ENCODE results near the gene PTPRN2. TPM values are rescaled to one million over a fixed set of nuclear protein-coding genes. Genes with fewer than 3 reads are reported as not detected.

The PTPRN2 gene
- total RNA-seq, 1 experiment from 2014 or later, result 0.11 TPM

DNA sequence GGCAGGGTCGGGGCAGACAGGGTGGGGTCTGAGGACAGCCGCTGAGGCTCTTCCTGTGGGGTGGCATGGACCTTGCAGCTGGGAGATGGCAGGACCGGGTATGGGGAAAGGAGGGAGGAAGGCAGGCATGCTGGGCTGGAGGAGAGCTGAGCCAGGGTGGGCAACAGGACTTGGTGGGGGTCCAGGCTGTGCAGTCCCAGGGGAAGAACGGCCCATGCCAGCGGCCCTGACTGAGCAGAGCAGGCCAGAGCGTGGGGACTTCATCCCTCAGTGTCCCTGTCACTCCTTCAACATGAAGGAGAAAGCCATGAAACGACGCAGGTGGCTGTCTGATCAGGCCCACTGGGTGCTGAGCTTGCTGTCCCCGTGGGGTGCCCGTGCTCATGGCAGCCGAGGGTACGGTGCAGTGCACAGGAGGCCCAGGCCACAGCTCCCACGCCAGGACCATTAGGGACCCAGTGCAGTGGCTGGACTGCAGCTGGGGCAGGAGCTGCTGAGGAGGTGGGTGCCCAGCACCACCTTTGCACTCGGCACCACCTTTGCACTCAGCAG lies 519.6 kb downstream of the PTPRN2 start:
- CTCF ChIA-PET, result no interaction called here
- intact Hi-C loops (cut with micrococcal nuclease; ENCODE audit: unreplicated experiment), result no loop called here
- H3K9me3 ChIP-seq (ENCODE audit: low read depth, low read length, poor library complexity, severe bottlenecking), result peaks cover 9% of the 10 kb centered on the region

GRCh38 chr7:158067219-158067930 lies 520.2 kb downstream of the PTPRN2 start:
- Histone ChIP-seq H3K4me1 (ENCODE audit: insufficient read depth, low read length, poor library complexity, severe bottlenecking) (no peaks in the 10 kb centered on the region), H3K9me3 (ENCODE audit: low read depth, low read length, poor library complexity, severe bottlenecking) (peaks cover 9% of the 10 kb centered on the region), H3K36me3 (ENCODE audit: insufficient read depth, low read length, poor library complexity, severe bottlenecking) (no peaks in the 10 kb centered on the region), H3K27ac (ENCODE audit: low read depth, low read length, poor library complexity, severe bottlenecking) (no peak overlapping the region), H3K4me3 (ENCODE audit: low read depth, low read length, poor library complexity, severe bottlenecking) (no peak overlapping the region), H3K27me3 (replicated peaks; ENCODE audit: insufficient read depth, low read depth, low read length, poor library complexity) (no peaks in the 10 kb centered on the region)
- intact Hi-C loops (cut with micrococcal nuclease; ENCODE audit: unreplicated experiment), result no loop called here
- POLR2A ChIA-PET (ENCODE audit: low non-redundant PET), result no interaction called here
- DNase-seq (ENCODE audit: low spot score), result no peak
- no peak for TF ChIP-seq EZH2 (IDR thresholded peaks at IDR 0.05; ENCODE audit: borderline replicate concordance, low read depth, low read length, poor library complexity, severe bottlenecking)
- TF ChIP-seq, protein P1, sequence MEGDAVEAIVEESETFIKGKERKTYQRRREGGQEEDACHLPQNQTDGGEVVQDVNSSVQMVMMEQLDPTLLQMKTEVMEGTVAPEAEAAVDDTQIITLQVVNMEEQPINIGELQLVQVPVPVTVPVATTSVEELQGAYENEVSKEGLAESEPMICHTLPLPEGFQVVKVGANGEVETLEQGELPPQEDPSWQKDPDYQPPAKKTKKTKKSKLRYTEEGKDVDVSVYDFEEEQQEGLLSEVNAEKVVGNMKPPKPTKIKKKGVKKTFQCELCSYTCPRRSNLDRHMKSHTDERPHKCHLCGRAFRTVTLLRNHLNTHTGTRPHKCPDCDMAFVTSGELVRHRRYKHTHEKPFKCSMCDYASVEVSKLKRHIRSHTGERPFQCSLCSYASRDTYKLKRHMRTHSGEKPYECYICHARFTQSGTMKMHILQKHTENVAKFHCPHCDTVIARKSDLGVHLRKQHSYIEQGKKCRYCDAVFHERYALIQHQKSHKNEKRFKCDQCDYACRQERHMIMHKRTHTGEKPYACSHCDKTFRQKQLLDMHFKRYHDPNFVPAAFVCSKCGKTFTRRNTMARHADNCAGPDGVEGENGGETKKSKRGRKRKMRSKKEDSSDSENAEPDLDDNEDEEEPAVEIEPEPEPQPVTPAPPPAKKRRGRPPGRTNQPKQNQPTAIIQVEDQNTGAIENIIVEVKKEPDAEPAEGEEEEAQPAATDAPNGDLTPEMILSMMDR (conservative IDR thresholded peaks at IDR 0.05; ENCODE audit: low read depth, low read length), result no peak
- no TSS peak for BruUV-seq (replicated peaks)
- CTCF ChIA-PET, result no interaction called here

More for the DNA sequence above, 519.6 kb downstream of the PTPRN2 start:
- no TSS peak for BruUV-seq (replicated peaks)
- Histone ChIP-seq H3K4me1 (ENCODE audit: insufficient read depth, low read length, poor library complexity, severe bottlenecking) (no peaks in the 10 kb centered on the region), H3K4me3 (ENCODE audit: low read depth, low read length, poor library complexity, severe bottlenecking) (no peak overlapping the region), H3K27me3 (replicated peaks; ENCODE audit: insufficient read depth, low read depth, low read length, poor library complexity) (no peaks in the 10 kb centered on the region), H3K27ac (ENCODE audit: low read depth, low read length, poor library complexity, severe bottlenecking) (no peak overlapping the region), H3K36me3 (ENCODE audit: insufficient read depth, low read length, poor library complexity, severe bottlenecking) (no peaks in the 10 kb centered on the region)
- POLR2A ChIA-PET (ENCODE audit: low non-redundant PET), result no interaction called here
- no peak for DNase-seq (ENCODE audit: low spot score)
- TF ChIP-seq, protein P1 (conservative IDR thresholded peaks at IDR 0.05; ENCODE audit: low read depth, low read length), result no peak
- TF ChIP-seq EZH2 (IDR thresholded peaks at IDR 0.05; ENCODE audit: borderline replicate concordance, low read depth, low read length, poor library complexity, severe bottlenecking), result no peak

DNA sequence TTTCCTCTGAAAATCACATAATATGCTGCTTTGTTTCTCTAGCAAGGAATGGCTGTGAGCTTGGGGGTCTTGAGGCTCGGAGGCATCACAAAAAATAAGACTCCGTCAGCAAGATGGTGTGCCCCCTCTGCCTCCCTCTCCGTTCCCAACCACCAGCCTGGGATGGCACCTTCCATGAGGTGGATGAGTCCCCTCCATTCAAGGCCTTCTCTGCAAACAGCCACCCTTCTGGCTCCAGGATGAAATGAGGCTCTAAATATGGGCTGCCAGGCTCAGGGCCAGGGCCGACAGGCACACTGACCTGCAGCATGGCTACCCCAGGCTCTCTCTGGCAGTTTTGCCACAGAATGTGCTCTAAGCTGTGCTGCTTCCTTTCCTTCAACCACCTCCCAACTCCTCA lies 521.5 kb downstream of the PTPRN2 start:
- Histone ChIP-seq H3K36me3 (ENCODE audit: insufficient read depth, low read length, poor library complexity, severe bottlenecking) (no peaks in the 10 kb centered on the region), H3K4me1 (ENCODE audit: insufficient read depth, low read length, poor library complexity, severe bottlenecking) (no peaks in the 10 kb centered on the region), H3K4me3 (ENCODE audit: low read depth, low read length, poor library complexity, severe bottlenecking) (no peak overlapping the region), H3K27me3 (replicated peaks; ENCODE audit: insufficient read depth, low read depth, low read length, poor library complexity) (no peaks in the 10 kb centered on the region), H3K9me3 (ENCODE audit: low read depth, low read length, poor library complexity, severe bottlenecking) (peaks cover 21% of the 10 kb centered on the region), H3K27ac (ENCODE audit: low read depth, low read length, poor library complexity, severe bottlenecking) (no peak overlapping the region)
- DNase-seq (ENCODE audit: low spot score), result no peak
- ChIA-PET CTCF (no interaction called here), POLR2A (ENCODE audit: low non-redundant PET) (no interaction called here)
- no peak for TF ChIP-seq EZH2 (IDR thresholded peaks at IDR 0.05; ENCODE audit: borderline replicate concordance, low read depth, low read length, poor library complexity, severe bottlenecking)
- TF ChIP-seq, protein P1 (conservative IDR thresholded peaks at IDR 0.05; ENCODE audit: low read depth, low read length), result no peak
- no TSS peak for BruUV-seq (replicated peaks)
- intact Hi-C loops (cut with micrococcal nuclease; ENCODE audit: unreplicated experiment), result no loop called here

All from A673 (cell line).